CMK (cell line): Measurements from ENCODE around the gene VPS13C.

Experiments
- DNase-seq: peaks from one replicate; pipeline ENCODE4 v3.0.0-alpha.2; 2010; ENCODE audit warnings: low read depth

Gene VPS13C

DNA sequence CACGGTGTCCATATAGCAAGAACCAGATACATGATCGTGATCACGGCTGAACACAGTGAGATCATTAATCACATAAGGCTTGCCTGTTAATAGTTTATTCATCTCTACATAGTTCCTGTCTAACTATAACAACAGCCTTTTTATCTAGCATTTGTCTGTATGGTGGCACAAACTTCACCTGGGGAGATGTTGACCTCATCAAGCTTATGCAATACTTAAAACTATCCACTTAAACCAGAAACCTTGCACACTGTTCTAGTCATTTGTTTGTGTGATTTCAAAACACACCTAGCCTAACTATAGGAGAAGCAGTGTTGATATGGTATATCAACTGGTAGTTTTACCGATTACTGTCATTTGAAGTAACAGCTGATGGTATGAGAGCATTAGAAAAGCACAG lies 124.8 kb downstream of the VPS13C start:
- no peak for DNase-seq

GRCh38 chr15:61929452-61929851 lies 130.8 kb downstream of the VPS13C start:
- no peak for DNase-seq

- DNase-seq, result no peak
These were observed 137.1 kb downstream of the VPS13C start for GRCh38 chr15:61923173-61923572.

- no peak for DNase-seq
These were observed 139.2 kb downstream of the VPS13C start for GRCh38 chr15:61921093-61921492.

GRCh38 chr15:61917457-61917856 lies 142.8 kb downstream of the VPS13C start:
- DNase-seq, result no peak

- no peak for DNase-seq
These were observed 144.1 kb downstream of the VPS13C start for GRCh38 chr15:61916104-61916503.

DNA sequence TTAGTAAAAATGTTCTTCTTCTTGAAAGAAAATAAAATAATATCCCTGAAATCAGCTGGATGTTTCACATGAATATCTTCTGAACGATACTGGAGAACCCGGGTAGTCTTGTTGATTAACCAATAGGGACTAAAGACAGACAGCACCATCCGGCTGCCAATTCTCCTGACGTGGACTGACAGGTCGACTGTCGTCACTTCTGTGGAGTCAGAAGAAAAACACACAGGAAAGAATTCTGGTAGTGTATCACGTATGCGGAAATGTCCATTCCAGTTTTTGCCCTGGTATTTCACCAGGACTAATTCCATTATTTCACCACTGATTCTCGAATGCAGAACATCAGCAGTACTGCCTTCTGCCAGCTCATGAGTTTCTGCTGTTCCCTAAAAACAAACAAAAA lies 144.6 kb downstream of the VPS13C start:
- DNase-seq, result no peak

GRCh38 chr15:61910839-61911369 lies 149.3 kb downstream of the VPS13C start:
- no peak for DNase-seq

DNA sequence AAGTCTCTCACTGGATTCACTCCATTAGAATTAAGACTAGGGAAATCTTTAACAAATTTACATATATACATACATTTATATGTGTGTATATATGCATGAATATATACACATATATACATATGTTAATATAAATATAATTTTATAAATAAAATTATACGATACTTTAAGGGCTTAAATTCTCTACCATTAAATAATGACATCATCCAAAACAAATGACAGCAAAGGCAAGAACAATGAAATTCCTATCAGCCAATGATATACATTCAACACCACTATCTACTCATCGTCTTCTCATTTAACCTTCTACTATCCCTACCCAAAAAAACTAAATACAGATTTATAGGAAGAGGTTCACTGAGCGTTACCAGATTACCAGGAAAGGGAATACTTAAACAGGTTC lies 152.0 kb downstream of the VPS13C start:
- no peak for DNase-seq

- DNase-seq, result no peak
These were observed 152.5 kb downstream of the VPS13C start for GRCh38 chr15:61907753-61908086.

GRCh38 chr15:61906961-61907752 lies 153.1 kb downstream of the VPS13C start:
- DNase-seq, result no peak

- DNase-seq, result no peak
These were observed 167.1 kb downstream of the VPS13C start for GRCh38 chr15:61893146-61893545.

- no peak for DNase-seq
These were observed 168.1 kb downstream of the VPS13C start for GRCh38 chr15:61892140-61892539.

DNA sequence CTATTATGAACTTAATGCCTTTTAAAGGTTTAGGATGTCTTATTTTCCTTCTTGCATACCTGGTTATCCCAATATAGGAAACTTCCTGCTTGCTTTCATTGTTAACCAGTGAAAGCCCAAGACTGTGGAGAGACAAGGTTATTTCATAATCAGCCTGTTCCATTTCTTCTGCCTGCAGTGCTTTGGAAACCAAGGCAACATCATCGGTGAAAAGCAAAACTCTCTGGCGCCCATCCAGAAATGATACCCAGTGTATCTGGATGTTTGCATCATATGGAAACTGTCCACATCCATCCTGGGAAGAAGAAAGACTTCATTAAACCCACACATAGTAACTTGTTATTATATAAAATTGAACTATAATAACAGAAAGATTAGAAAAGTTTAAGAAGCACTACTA lies 170.1 kb downstream of the VPS13C start:
- no peak for DNase-seq

GRCh38 chr15:61889706-61890105 lies 170.5 kb downstream of the VPS13C start:
- no peak for DNase-seq

DNA sequence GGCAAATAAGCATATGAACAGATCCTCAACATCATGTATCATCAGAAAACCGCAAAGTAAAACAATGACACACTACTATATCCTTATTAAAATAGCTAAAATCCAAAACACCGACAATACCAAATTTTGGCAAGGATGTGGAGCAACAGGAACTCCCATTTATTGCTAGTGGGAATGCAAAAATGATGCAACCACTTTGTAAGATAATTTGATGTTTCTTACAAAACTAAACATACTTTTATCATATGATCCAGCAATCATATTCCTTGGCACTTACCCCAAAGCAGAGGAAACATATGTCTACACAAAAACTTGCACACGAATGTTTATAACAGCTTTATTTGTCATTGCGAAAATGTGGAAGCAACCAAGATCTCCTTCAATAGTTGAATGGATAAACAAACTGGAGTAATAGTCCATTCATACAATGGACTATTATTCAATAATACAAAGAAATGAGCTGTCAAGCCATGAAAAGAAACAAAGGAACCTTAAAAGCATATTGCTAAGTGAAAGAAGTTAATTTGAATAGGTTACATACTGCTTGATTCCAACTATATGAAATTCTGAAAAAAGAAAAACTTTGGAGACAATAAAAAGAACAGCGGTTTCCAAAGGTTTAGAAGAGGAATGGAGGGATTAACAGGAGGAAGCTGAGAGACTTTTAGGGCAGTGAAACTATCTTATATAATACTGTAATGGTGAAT lies 172.0 kb downstream of the VPS13C start:
- no peak for DNase-seq

GRCh38 chr15:61880084-61880483 lies 180.2 kb downstream of the VPS13C start:
- no peak for DNase-seq

DNA sequence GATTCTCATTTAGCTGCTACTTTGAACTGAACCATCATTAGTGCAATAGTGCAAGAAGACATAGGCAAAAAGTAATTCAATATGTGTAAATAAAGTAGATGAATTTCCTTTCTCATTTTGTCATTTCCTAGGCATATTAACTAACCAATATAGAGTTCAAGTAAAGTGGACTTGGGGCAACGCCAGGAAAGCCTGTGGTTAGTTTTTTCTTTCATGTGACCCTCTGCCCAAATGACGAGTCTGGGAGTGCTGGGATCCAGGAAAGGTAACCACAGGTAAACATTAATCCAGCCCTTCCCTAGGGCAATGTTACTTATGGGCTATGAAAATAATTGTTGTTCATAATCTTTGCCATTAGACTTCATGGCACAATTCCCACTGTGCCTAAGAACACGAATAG lies 181.0 kb downstream of the VPS13C start:
- DNase-seq, result no peak

GRCh38 chr15:61871926-61872522 lies 188.2 kb downstream of the VPS13C start:
- no peak for DNase-seq

- DNase-seq, result no peak
These were observed 190.6 kb downstream of the VPS13C start for GRCh38 chr15:61869656-61870055.

DNA sequence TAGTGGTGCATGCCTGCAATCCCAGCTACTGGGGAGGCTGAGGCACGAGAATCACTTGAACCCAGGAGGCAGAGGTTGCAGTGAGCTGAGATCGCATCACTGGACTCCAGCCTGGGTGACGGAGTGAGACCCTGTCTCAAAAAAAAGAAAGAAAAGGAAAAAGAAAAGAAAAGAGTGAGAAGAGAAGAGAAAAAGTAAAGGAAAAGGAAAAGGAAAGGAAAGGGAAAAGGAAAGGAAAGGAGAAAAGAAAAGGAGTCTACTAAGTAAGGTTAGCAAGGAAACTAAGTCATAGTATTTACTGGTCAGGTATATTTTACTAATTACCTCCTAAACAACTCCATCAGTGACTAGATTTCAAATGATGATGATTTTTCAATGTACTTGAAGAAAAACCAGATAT lies 198.3 kb downstream of the VPS13C start:
- DNase-seq, result no peak

- DNase-seq, result no peak
These were observed 202.9 kb downstream of the VPS13C start for GRCh38 chr15:61857169-61857829.

DNA sequence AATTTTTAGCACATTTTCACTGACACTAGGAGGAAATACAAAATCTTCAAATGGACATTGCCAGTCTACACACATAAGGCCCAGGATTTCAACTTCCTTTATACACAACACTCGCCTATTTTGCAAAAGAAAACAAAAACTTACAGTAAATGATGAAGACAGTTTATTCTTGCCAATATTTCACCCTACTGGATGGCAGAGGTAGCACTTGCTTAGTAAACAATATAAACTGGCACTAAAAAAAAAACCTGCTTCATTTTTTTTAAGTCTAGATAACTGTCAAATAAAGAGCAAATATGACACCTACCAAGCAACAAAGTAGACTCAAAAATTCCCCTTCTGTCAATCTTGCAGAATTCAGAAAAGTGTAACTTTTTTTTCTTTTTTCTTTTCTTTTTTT lies 204.0 kb downstream of the VPS13C start:
- DNase-seq, result no peak
